Right renal pelvis (tissue), 4 donors: ENCODE results near the gene SPSB2. TPM values are rescaled to one million over a fixed set of nuclear protein-coding genes. Genes with fewer than 3 reads are reported as not detected.
"Not testable (repeated sequence)": the region's sequence is repeated elsewhere in the genome, so short reads cannot be mapped to it uniquely, and the experiment has no call there.

Experiments used
- DNase-seq, 4 donors: peaks; one replicate each; pipeline ENCODE4 v3.0.0-alpha.2; 2013; ENCODE audit warnings: low read depth in 4 of 4, low spot score in 3 of 4, missing footprints in 1 of 4
- polyA plus RNA-seq, 4 donors: library from polyadenylated mRNA; unstranded; fragments of 120-200 nt; gene quantifications; one replicate each; pipeline ENCODE4 v1.2.1, GENCODE V29; 2013; ENCODE audit not compliant: insufficient read length in 4 of 4

Gene SPSB2
- polyA plus RNA-seq, 4 donors, result 10.1 to 15.0 (median 11.8) TPM

- DNase-seq, result no peak
Observed at GRCh38 chr12:6902448-6902847, 29.3 kb upstream of the SPSB2 start.

DNA sequence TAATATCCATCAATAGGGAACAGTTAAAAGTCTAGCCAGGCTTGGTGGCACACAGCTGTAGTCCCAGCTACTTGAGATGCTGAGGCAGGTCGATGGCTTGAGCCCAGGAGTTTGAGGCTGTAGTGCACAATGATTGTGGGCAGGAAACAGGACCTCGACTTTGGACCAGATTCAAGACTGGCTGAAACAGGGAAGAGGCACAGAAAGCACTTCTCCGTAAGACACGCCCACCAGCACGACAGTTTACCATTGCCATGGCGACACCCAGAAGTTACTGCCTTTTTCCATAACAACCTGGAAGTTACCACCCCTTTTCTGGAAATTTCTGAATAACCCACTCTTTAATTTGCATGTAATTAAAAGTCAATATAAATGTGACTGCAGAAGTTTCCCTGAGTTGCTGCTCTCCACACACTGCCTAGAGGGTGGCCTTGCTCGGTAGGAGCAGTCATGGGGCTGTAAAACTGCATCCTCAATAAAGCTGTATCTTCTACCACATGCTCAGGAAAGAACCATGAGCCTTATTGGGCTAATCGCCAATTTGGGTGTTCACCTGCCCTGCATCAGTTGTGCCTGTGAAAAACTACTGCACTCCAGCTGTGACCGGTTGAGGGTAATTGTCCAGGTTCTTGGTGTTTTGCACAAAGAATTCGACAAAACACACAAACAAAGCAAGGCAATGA, 26.9 kb upstream of the SPSB2 start:
- no peak for DNase-seq

DNA sequence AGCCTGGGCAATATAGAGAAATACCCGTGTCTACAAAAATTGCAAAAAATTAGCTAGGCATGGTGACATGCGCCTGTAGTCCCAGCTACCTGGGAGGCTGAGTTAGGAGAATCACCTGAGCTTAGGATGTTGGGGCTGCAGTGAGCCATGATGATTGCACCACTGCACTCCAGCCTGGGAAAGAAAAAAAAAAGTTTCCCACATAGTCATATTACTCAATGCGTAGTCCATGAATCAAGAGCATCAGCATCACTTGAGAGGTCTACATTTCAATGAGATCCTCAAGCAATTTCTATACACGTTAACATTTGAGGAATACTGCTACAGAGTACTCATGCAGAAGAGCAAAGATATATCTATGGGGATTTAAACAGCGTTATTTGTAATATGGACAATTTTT, 26.3 kb upstream of the SPSB2 start:
- no peak for DNase-seq

DNA sequence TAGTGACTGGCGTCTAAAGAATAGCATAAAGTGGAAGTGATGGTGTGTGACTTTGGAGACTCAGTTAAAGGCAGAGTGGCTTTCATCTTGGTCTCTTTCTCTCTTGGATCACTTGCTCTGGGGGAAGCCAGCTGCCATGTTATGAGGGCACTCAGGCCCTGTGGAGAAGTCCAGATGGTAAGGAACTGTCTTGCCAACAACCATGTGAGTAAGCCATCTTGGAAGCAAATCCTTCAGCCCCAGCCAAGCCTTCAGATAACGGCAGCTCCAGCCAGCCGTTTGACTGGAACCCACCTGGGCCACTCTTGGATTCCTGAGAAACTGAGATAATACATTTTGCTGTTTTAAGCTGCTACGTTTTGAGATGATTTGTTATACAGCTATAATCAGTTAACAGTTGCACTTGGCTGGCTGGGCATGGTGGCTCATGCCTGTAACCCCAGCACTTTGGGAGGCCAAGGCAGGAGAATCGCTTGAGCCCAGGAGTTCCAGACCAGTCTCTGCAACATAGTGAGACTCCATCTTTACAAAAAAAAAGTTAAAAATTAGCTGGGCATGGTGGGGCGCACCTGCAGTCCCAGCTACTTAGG, 23.8 kb upstream of the SPSB2 start:
- DNase-seq, result no peak

- DNase-seq, result no peak
Observed at GRCh38 chr12:6894321-6894720, 21.2 kb upstream of the SPSB2 start.

DNA sequence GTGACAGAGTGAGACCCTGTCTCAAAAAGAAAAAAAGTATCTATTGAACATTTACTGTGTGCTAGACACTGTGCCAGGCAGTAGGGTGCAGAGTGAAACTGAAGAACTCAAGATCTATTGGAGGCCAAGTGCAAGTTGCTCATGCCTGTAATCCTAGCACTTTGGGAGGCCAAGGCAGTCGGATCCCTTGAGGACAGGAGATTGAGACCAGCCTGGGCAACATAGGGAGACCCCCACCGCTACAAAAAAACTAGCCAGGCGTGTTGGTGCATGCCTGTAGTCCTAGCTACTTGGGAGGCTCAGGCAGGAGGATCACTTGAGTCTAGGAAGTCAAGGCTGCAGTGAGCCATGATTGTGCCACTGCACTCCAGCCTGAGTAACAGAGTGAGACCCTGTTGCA, 19.6 kb upstream of the SPSB2 start:
- DNase-seq, result not testable (repeated sequence)

- DNase-seq, result no peak
Observed at GRCh38 chr12:6891646-6892001, 18.5 kb upstream of the SPSB2 start.

- peak; percentile 94 to 96 (median 95) for DNase-seq
Observed at GRCh38 chr12:6890789-6891645, 17.9 kb upstream of the SPSB2 start.

DNA sequence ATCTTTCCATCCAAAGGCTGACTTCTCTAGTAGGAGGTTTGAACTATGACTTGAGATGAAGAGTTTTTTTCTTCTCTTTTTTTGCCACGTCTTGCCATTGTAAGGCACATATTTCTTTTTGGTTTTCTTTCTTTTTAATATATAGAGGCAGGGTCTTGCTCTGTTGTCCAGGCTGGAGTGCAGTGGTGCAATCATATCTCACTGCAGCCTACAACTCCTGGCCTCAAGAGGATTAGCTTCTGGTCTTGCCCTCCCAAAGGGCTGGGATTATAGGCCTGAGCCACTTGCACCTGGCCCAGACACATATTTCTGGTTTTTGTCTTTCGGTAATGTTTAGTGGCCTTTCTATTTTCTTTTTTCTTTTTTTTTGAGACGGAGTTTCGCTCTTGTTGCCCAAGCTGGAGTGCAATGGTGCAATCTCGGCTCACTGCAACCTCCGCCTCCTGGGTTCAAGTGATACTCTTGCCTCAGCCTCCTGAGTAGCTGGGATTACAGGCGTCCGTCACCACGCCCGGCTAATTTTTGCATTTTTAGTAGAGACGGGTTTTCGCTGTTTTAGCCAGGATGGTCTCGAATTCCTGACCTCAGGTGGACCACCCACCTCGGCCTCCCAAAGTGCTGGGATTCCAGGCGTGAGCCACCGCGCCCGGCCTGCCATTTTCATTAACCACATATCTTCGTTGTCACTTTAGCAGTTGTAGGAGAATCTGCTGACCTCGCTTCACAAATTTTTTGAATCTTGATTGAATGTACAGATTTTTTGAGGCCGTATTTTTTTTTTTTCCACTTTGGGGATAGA, 16.9 kb upstream of the SPSB2 start:
- not testable (repeated sequence) for DNase-seq

DNA sequence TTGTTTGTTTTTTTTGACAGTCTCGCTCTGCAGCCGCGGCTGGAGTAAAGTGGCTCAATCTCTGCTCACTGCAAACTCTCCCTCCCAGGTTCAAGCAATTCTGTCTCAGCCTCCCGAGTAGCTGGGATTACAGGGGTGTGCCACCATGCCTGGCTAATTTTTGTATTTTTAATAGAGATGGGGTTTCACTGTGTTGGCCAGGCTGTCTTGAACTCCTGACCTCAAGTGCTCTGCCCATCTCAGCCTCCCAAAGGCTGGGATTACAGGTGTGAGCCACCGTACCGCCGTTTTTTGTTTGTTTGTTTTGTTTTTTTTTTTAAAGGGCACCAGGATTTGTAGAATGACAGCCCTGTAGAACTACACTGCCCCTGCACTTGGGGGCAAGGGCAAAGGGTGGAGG, 15.7 kb upstream of the SPSB2 start:
- not testable (repeated sequence) for DNase-seq

- DNase-seq, result no peak
Observed at GRCh38 chr12:6888360-6888759, 15.3 kb upstream of the SPSB2 start.

DNA sequence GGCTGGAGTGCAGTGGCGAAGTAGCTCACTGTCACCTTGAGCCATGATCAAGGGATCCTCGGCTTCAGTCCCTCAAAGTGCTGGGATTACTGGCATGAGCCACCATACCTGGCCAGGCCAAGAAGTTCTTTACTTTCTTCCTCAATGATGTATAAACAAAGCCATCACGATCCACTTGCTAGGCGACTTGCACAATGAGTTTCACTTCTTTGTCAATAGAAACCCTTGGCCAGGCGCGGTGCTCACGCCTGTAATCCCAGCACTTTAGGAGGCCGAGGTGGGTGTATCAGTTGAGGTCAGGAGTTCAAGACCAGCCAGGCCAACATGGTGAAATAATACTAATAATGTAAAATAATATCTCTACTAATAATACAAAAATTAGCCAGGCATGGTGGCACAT, 14.4 kb upstream of the SPSB2 start:
- DNase-seq, result no peak

DNA sequence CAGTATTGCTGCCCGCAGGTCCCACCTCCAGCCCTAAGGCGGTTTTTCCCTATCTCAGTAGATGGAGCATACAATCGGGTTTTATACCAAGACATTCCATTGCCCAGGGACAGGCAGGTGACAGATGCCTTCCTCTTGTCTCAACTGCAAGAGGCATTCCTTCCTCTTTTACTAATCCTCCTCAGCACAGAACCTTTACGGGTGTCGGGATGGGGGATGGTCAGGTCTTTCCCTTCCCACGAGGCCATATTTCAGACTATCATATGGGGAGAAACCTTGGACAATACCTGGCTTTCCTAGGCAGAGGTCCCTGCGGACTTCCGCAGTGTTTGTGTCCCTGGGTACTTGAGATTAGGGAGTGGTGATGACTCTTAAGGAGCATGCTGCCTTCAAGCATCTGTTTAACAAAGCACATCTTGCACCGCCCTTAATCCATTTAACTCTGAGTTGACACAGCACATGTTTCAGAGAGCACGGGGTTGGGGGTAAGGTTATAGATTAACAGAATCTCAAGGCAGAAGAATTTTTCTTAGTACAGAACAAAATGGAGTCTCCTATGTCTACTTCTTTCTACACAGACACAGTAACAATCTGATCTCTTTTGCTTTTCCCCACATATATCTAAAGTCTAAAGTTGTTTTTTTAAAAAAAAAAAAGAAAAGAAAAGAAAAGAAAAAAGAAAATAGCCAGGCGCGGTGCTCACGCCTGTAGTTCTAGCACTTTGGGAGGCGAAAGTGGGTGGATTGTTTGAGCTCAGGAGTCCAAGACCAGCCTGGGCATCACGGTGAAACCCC, 13.3 kb upstream of the SPSB2 start:
- not testable (repeated sequence) for DNase-seq

DNA sequence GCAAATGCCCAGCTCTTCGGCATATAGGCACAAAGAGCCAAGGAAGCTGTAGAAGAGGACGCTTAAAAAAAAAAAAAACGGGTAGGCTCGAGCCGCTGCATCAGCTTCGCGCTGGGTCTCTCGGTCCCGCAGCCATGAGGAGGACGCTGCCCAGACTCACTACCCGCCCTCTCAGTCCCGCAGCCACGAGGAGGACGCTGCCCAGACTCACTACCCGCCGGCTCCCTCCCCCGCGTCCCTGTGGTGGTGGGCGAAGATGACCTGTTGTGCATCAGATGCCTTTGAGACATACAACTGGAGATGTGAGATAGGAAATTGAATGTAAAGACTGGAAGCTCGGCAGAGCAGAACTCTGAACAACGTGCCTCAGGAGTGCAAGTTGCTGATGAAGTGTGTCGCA, 11.4 kb upstream of the SPSB2 start:
- no peak for DNase-seq

- DNase-seq, result no peak
Observed at GRCh38 chr12:6883683-6884082, 10.6 kb upstream of the SPSB2 start.

DNA sequence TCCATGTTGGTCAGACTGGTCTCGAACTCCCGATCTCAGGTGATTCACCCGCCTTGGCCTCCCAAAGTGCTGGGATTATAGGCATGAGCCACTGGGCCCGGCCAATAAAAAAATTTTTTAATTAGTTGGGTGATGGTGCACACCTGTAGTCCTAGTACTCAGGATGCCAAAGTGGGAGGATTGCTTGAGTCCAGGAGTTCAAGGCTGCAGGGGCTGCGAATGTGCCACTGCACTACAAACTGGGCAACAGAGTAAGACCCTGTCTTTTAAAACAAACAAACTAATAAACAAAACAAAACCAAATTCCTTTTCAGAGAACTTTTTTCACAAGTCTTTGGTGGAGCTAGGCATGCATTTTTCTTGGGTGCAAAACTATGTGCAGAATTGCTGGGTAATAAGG, 10.1 kb upstream of the SPSB2 start:
- no peak for DNase-seq

DNA sequence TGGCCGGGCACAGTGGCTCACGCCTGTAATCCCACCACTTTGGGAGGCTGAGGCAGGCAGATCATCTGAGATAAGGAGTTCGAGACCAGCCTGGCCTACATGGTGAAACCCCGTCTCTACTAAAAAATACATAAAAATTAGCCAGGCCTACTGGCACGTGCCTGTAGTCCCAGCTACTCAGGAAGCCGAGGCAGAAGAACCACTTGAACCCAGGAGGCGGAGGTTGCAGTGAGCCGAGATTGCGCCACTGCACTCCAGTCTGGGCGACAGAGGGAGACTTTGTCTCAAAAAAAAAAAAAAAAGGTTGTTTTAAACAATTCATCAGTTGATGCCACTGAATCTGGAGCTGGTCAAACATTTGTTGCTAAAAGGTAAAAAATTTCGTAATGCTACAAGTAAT, 6.7 kb upstream of the SPSB2 start:
- not testable (repeated sequence) for DNase-seq

DNA sequence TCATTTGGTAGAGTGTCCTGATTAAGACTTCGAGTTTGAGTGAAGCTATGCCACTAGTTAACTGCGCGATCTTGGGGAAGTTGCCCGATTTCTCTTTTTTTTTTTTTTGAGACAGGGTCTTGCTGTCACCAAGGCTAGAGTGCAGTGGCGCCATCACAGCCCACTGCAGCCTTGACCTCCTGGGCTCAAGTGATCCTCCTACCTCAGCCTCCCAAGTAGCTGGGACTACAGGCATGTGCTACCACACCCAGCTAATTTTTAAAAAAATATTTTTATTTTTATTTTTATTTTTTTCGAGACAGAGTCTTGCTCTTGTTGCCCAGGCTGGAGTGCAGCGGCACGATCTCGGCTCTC, 889 bp upstream of the SPSB2 start:
- DNase-seq, result not testable (repeated sequence)

DNA sequence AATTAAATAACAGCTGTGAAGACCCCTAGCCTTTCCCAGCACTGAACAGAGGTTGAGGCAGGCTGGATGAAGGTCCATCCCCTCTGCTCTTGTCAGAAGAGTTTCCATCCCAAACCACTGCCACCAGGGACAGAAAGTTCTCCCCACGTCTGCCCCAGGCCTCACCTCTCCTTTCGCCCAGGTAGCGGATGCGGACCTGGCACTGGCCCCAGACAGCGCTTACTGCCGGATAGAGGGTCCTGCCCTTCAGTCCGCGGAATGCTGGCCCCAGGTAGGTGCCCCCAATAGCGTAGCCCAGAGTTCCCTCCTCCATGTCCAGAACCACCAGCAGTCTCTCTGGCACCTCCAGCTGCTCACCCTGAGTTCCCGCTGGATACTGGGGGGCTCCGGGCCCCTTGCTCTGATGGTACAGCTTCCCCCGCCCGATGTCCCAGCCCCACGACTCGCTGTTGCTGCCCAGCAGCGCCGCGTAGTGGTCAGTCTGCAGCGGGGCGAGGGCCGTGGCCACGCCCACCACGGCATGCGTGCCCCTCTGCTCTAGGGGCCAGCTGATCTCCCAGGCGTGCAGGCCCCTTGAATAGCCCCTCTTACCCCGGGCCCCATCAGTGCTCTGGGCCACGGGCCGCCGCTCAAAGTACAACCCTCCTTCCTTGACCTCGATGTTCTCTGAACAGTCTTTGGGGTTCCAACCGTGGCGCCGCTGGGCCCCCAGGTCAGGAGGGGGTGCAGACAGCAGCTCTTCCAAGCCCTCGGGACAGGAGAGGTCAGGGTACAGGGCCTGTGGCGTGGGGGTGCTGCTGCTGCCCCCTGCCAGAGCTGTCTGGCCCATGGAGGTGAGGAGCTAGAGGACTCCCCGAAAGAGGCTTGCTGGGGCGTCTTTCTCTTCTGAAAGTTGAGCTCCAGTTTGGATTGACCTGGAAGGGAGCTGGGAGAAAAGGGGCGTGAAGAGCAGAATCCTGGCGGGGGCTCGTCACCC, 742 bp downstream of the SPSB2 start:
- peak in 1 of 4 donors; percentile 82 for DNase-seq
